ENCODE measurements around the gene RFLNA. TPM values are rescaled to one million over a fixed set of nuclear protein-coding genes. Genes with fewer than 3 reads are reported as not detected.

The RFLNA gene
- total RNA-seq, 2 experiments from 2014 or later: not detected

DNA sequence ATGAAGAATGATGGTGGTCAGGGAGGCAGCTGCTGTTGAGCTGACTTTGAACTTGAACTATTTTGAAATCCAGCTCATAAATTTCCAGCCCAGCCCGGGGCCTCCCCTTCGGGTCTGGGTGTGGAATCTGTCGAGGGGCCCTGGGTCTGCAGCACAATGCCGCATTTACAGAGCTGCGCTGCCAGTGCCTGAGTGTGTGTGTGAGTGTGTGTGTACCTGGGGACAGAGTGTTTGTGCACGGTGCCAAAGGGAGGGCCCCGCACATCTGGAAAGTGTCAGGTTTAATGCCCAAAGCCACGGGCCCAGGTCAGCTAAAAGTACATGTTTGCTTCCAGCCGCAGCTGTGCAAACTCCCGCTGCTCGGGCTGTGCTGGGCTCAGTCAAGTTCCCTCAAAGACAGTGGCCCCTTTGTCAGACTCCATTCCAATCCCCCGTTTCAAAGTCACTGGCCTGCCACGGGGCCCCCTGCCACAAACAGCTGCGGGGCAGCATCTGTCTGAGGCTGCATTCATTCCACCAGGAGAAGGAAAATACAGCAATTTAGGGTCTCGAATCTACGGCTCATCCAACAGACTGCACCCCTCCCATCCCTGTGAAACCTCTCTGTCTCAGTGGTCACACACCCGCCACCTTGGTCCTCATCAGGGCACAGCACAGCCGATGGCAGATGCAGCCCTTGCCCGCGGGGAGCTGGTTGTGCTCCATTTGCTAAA is 16.3 kb upstream of the RFLNA start:
- peaks cover 37% of the 10 kb centered on the region for H3K27me3 Mint-ChIP-seq
- Histone ChIP-seq H3K27ac (ENCODE audit: low read depth in 1 of 2, low read length in 2 of 2) (no peak overlapping the region), H3K36me3 (ENCODE audit: insufficient read depth, low read length) (no peaks in the 10 kb centered on the region), H3K4me1 (ENCODE audit: insufficient read depth, low read length) (no peaks in the 10 kb centered on the region), H3K9me3 (ENCODE audit: control insufficient read depth in 1 of 2, insufficient read depth in 1 of 2, low read length in 2 of 2) (peaks cover 0 to 9% of the 10 kb centered on the region in 2 experiments), H3K27me3 (ENCODE audit: control insufficient read depth in 1 of 2, insufficient read depth in 2 of 2, low read length in 2 of 2) (peaks cover 16 to 17% of the 10 kb centered on the region in 2 experiments), H3K4me3 (ENCODE audit: low read length) (no peak overlapping the region)
- H3K4me3 Mint-ChIP-seq: no peak overlapping the region
- no peaks in the 10 kb centered on the region for H3K36me3 Mint-ChIP-seq (ENCODE audit: low read depth)
- H3K9me3 Mint-ChIP-seq: no peaks in the 10 kb centered on the region
- no peak for TF ChIP-seq CTCF (IDR thresholded peaks at IDR 0.05)
- ChIA-PET CTCF (no interaction called here), POLR2A (no interaction called here)
- intact Hi-C loops (cut with DNase I, micrococcal nuclease): no loop called here
- no peaks in the 10 kb centered on the region for H3K4me1 Mint-ChIP-seq (ENCODE audit: low read depth)
- ATAC-seq (ENCODE audit: poor library complexity) (no peak), DNase-seq (no peak)
- H3K27ac Mint-ChIP-seq: no peak overlapping the region

DNA sequence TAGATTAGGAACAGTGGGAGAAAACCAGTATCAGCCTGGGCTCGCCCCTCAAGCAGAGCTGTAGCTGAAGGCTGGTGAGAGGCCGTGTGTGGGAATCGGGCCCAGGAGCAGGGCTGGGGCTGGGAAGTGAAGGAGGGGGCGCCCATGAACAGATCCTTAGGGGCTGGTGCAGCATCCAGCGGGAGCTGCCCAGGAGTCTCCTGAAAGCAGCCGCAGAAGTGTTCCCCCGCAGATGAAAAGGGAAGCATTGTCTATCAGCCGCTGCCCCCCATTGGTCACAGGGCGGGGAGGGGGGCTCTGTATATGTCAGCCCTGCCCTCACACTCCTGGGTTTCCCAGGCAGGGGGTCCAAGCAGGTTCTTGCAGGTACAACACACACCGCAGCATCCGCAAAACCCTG is 15.6 kb upstream of the RFLNA start:
- H3K36me3 Mint-ChIP-seq (ENCODE audit: low read depth): no peaks in the 10 kb centered on the region
- H3K4me3 ChIP-seq (ENCODE audit: low read length): no peak overlapping the region
- H3K4me1 Mint-ChIP-seq (ENCODE audit: low read depth): no peaks in the 10 kb centered on the region
- peaks cover under 1 to 11% of the 10 kb centered on the region in 2 experiments for H3K9me3 ChIP-seq (ENCODE audit: control insufficient read depth in 1 of 2, insufficient read depth in 1 of 2, low read length in 2 of 2)
- H3K36me3 ChIP-seq (ENCODE audit: insufficient read depth, low read length): no peaks in the 10 kb centered on the region
- no peak overlapping the region for H3K27ac ChIP-seq (ENCODE audit: low read depth in 1 of 2, low read length in 2 of 2)
- no peak overlapping the region for H3K4me3 Mint-ChIP-seq
- ATAC-seq (ENCODE audit: poor library complexity) (no peak), DNase-seq (no peak)
- no peak for TF ChIP-seq CTCF (IDR thresholded peaks at IDR 0.05)
- intact Hi-C loops (cut with DNase I, micrococcal nuclease): no loop called here
- no peak overlapping the region for H3K27ac Mint-ChIP-seq
- POLR2A ChIA-PET: no interaction called here
- CTCF ChIA-PET: no interaction called here
- peaks cover 16 to 17% of the 10 kb centered on the region in 2 experiments for H3K27me3 ChIP-seq (ENCODE audit: control insufficient read depth in 1 of 2, insufficient read depth in 2 of 2, low read length in 2 of 2)
- H3K4me1 ChIP-seq (ENCODE audit: insufficient read depth, low read length): no peaks in the 10 kb centered on the region
- H3K9me3 Mint-ChIP-seq: no peaks in the 10 kb centered on the region
- H3K27me3 Mint-ChIP-seq: peaks cover 41% of the 10 kb centered on the region

- no peak for TF ChIP-seq CTCF (IDR thresholded peaks at IDR 0.05)
- H3K27me3 ChIP-seq (ENCODE audit: control insufficient read depth in 1 of 2, insufficient read depth in 2 of 2, low read length in 2 of 2): peaks cover 16 to 17% of the 10 kb centered on the region in 2 experiments
- H3K9me3 ChIP-seq (ENCODE audit: control insufficient read depth in 1 of 2, insufficient read depth in 1 of 2, low read length in 2 of 2): peaks cover 7 to 13% of the 10 kb centered on the region in 2 experiments
- ChIA-PET CTCF (no interaction called here), POLR2A (no interaction called here)
- no peak overlapping the region for H3K4me3 Mint-ChIP-seq
- peaks cover 45% of the 10 kb centered on the region for H3K27me3 Mint-ChIP-seq
- no peaks in the 10 kb centered on the region for H3K4me1 Mint-ChIP-seq (ENCODE audit: low read depth)
- no peak overlapping the region for H3K4me3 ChIP-seq (ENCODE audit: low read length)
- no peak overlapping the region for H3K27ac Mint-ChIP-seq
- ATAC-seq (ENCODE audit: poor library complexity): no peak
- no peak for DNase-seq
- H3K36me3 Mint-ChIP-seq (ENCODE audit: low read depth): no peaks in the 10 kb centered on the region
- intact Hi-C loops (cut with DNase I, micrococcal nuclease): no loop called here
- H3K9me3 Mint-ChIP-seq: no peaks in the 10 kb centered on the region
- H3K27ac ChIP-seq (ENCODE audit: low read depth in 1 of 2, low read length in 2 of 2): no peak overlapping the region
- no peaks in the 10 kb centered on the region for H3K36me3 ChIP-seq (ENCODE audit: insufficient read depth, low read length)
- no peaks in the 10 kb centered on the region for H3K4me1 ChIP-seq (ENCODE audit: insufficient read depth, low read length)
Measured at GRCh38 chr12:124279846-124280360, 15.0 kb upstream of the RFLNA start.

All from CD4-positive, alpha-beta T cell (primary cell).